Measurements from ENCODE around the gene LDAF1.
"Not testable (repeated sequence)": the region's sequence is repeated elsewhere in the genome, so short reads cannot be mapped to it uniquely, and the experiment has no call there.

LDAF1 gene

GRCh38 chr16:21163576-21163975 lies 5.1 kb downstream of the LDAF1 start:
- DNase-seq, result no peak

DNA sequence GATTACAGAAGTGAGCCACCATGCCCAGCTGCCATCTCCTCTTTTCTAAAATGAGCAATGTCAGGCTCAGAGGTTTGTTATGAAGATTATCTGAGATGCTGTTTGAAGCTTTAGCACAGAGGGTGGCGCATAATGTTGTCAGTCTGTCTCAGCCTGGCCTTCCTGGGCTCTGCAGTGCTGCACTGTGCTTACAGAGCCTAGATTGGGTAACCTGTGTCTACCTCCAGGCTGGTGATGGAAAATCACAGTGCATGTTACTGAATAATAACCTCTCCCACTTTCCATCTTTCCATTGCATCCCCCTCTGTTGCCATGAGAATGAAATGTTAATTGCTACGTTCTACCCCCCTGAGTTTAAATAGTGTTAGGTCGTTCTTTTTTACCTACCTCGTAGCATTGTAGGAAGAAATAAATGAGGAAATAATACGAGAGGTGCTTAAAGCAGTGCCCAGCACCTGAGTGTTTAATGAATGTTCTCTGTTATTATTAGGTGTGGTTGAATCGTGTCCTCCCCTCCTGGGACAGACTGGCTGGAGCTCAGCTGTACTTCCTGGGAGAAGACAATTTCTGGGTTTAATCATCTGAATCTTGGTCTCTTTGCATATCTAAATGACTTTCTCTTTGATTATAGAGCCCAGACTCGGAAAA lies 6.2 kb downstream of the LDAF1 start:
- no peak for DNase-seq

DNA sequence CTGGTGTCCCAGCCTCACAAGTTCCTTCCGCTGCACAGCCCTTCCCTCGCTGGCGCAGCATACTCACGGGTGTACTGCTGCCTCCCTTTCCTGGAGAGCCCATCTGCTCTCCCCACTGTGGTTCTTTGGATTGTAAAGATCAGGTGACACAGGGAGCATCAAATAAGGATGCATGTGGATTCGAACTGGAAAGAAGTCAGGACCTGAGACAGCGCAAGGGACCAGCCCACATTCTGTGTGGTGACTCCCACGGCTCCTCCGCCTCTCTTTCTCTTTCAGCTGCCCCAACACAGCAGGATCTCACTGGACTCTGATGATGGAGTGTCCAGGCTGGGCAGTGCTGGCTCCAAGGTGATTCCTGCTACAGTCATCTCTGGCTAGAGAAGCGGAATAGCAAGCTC lies 8.1 kb downstream of the LDAF1 start:
- no peak for DNase-seq

GRCh38 chr16:21167360-21167759 lies 8.9 kb downstream of the LDAF1 start:
- DNase-seq, result no peak

- no peak for DNase-seq
These were observed 9.6 kb downstream of the LDAF1 start for GRCh38 chr16:21167929-21168602.

DNA sequence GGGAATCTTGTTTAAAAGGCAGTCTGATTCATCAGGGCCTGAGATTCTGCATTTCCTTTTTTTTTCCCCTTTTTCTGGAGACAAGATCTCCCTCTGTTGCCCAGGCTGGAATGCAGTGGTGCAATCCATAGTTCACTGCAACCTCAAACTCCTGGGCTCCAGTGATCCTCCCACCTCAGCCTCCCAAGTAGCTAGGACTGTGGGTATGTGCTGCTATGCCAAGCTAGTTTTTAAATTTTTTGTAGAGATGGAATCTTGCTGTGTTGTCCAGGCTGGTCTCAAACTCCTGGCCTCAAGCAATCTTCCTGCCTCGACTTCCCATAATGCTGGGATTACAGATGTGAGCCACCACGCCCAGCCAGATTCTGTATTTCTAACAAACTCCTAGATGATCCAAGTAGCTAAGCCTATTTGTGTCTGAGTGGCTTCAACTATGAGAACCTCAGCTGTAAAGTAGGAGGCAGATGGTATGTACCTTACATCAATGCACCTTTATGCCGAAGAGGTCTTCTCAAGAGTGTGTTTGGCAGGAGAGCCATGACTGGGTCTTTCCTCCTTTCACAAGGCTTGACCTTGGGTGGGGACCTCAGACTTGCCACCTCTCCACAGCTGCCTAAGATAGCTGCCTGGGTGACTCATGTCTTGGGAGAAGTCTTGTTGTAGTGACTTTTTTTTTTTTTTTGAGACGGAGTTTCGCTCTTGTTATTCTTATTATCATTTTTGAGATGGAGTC lies 10.9 kb downstream of the LDAF1 start:
- no peak for DNase-seq

DNA sequence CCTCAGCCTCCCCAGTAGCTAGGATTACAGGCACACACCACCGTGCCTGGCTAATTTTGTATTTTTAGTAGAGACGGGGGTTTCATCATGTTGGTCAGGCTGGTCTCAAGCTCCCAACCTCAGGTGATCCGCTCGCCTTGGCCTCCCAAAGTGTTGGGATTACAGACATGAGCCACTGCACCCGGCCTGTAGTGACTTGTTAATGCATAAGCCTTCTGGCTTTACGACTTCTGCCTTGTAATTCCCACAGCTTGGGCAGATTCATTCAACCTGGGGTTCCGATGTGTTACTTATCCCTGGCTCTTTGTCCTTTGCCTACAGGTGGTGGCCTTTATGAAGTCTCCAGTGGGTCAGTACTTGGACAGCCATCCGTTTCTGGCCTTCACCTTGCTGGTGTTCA lies 11.6 kb downstream of the LDAF1 start:
- not testable (repeated sequence) for DNase-seq

DNA sequence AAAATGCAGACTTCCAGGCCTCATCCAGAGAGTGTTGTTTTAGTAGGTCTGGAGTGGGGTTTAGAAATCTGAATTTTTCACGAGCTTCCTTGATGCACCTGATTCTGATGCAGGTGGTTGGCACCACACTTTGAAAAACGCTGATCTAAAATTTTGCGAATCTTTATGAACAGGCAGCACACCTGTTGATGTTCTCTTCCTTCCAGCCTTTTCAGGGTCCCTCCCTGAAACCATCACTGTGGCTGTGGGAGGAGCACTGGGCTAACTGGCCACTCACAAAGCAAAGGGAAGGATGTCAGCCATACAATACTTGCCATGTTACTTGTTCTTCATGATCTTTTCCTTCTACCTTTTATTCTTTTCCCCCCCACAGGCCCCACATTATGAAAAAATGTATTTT lies 14.2 kb downstream of the LDAF1 start:
- DNase-seq, result no peak

GRCh38 chr16:21175397-21175796 lies 16.9 kb downstream of the LDAF1 start:
- DNase-seq, result no peak

DNA sequence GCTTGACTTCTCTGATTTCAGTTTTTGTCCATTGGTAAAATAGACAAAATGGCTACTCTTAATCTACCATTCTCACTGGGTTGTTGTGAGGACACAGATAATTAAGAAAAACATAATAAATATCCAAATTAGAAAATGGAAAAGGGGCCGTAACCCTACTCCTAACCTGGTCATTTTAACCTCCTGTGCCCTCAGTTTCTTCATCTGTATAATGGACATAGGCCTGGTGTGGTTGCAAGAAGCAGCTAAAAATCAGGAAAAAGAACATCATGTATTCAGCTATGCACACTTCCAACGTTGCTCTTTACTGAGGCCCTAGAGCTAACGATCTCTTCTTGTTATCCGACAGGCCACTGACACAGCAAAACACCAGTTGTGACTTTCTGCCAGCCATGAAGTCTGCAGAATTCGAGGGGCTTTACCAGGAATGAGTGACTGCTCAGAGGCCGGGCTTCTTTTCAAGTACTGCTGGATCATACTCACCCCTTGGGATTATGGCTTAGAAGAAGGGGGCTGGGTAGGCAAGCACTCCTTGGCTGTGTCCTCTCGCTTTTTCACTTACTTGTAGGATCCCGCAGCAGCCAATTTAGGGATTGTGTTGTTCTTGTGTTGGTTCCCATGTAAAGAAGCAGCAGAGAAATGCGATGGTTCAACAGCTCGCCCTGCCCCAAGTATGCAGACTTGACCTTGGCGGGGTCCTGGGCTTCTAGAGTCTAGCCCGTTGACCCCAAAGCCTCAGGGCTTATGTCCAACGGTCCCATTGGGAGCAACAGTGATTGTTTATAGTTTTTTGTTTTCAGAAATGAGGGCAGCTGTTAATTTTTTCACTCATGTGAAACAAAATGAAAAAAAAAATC lies 20.9 kb downstream of the LDAF1 start:
- DNase-seq, result no peak

- DNase-seq, result no peak
These were observed 21.5 kb downstream of the LDAF1 start for GRCh38 chr16:21179983-21180365.

DNA sequence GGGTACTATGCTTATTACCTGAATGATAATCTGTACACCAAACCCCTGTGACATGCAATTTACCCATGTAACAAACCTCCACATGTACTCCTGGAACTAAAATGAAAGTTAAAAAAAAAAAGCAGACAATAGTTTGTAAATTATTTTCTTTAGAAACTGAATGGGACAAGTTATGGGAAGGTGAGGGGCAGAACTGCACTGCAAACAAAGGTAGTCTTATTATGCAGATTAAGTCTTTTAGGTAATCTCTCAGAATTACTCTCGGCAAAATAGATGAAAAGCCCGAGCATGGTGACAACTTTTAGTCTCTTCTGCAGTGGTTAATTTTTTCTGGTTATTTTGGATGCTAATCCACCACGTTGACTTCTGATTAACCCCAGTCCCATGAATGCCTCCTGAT lies 25.5 kb downstream of the LDAF1 start:
- no peak for DNase-seq

GRCh38 chr16:21184834-21185233 lies 26.4 kb downstream of the LDAF1 start:
- no peak for DNase-seq

DNA sequence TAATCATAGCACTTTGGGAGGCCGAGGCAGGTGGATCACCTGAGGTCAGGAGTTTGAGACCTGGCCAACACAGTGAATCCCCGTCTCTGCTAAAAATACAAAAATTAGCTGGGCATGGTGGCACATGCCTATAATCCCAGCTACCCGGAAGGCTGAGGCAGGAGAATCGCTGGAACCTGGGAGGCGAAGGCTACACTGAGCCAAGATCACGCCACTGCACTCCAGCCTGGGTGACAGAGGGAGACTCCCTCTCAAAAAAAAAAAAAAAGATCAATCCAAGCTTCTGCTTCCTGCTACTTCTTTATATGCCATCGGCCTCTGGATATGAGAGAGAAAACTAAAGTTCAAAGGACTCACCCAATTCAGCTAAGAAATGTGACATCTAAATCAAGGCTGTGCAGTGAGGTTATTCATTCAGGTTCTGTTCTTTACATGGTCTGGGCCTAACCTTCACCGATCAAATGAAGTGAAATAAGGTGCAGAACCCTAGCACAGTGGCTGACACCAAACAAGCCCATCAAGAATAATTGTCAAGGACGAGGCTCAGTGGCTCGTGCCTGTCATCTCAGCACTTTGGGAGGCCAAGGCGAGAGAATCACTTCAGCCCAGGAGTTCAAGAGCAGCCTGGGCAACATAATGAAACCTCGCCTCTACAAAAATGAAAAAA lies 27.3 kb downstream of the LDAF1 start:
- DNase-seq, result no peak

DNA sequence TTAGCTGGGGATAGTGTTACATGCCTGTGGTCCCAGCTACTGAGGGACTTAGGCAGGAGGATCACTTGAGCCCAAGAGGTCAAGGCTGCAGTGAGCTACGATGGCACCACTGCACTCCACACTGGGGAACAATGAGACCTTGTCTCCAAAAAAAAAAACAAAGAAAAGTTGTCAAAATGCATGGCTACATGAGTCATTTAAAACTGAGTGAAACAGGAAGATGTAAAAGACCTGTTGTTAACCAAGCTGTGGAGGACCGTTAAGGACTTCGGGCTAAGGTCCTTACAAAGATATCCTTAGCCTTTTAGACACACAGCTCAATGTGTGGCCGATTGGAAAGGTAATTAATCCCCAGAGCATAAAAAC lies 27.8 kb downstream of the LDAF1 start:
- DNase-seq, result no peak

DNA sequence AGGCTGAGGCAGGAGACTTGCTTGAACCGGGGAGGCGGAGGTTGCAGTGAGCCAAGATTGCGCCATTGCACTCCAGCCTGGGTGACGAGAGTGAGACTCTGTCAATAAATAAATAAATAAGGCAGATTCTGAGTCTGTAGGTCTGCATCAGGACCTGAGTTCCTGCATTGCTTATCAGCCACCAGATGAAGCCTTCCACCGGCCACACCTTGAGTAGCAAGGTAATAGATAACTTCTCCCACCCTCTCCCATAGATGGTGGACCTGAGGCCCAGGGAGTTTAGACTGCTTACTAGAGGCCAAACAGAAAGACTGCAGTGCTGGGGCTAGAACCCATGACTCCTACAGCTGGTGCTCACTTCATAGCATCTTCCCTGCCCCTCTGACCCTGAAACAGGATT lies 30.8 kb downstream of the LDAF1 start:
- DNase-seq, result no peak

DNA sequence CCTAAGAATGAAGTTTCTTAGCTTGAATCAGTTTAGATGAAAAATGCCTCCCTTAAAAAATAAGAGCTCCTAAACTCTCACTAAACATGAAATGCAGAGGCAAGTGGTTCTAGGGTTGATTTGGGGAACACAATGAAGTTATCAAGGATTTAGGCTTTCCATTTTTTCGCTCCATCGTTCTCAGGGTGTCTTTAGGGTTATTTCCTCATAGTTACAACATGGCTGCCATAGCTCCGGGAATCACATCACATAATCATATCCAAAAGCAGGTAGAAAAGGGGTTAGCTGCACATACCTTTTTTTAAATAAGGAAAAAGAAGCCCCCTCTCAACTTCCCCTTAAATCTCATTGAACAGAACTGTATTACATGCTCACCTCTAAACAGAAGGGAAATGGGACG lies 31.5 kb downstream of the LDAF1 start:
- no peak for DNase-seq

DNA sequence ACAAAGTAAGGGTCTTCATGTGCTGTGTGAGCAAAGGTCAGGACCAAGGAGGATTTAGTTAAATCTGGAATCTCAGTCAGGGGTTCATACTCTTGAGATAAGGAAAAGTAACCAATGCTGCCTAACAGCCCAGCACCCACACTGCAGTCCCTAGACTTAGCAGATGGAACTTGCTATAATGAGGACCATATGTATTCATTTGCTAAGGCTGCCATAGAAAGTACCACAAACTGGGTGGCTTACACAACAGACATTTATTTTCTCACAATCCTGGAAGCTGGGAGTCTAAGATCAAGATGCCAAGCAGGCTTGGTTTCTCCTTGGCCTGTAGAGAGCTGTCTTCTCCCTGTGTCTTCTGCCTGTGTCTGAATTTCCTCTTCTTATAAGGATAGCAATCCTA lies 32.1 kb downstream of the LDAF1 start:
- no peak for DNase-seq

GRCh38 chr16:21192991-21193390 lies 34.5 kb downstream of the LDAF1 start:
- DNase-seq, result no peak

- DNase-seq, result no peak
These were observed 36.4 kb downstream of the LDAF1 start for GRCh38 chr16:21194771-21195301.

GRCh38 chr16:21195330-21195729 lies 36.9 kb downstream of the LDAF1 start:
- DNase-seq, result not testable (repeated sequence)

GRCh38 chr16:21197112-21197511 lies 38.6 kb downstream of the LDAF1 start:
- peak in 1 of 2 donors; percentile 27 for DNase-seq

DNA sequence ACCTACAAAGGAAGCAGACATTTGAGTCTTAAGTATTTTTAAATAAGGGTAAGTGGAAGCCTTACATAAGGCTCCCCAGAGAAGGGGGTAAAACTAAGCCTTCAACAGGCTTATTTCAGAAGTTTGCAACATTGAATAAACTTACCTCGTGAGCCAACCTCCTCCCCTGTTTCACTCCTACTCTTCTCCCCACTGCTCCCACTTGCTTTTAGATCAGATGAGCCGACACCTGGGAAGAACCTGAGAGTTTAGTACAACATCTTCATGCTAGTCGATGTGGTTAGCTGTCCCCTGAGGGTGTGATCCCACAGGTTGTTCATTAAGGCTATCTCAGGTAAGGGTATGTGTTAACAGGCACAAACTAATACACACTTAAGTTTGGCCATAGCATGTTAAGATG lies 39.1 kb downstream of the LDAF1 start:
- DNase-seq, result no peak
